MM.1S (cell line): ENCODE data around the gene TARS1.

Experiments used
- EZH2 ChIP-seq: fragments of 300-600 bp; sonication (generic); optimal IDR thresholded peaks from 2 replicates; pipeline ENCODE3; 2017; ENCODE audit warnings: low read depth, mild to moderate bottlenecking, antibody characterized with exemption, low read length, mixed read lengths
- TF ChIP-seq, protein P1 (sequence below): fragments of 300-600 bp; sonication (generic); IDR thresholded peaks from 2 replicates; pipeline ENCODE4 v1.5.1; 2016; ENCODE audit warnings: antibody characterized with exemption, low read length, mixed read lengths

- TF ChIP-seq, protein P1, sequence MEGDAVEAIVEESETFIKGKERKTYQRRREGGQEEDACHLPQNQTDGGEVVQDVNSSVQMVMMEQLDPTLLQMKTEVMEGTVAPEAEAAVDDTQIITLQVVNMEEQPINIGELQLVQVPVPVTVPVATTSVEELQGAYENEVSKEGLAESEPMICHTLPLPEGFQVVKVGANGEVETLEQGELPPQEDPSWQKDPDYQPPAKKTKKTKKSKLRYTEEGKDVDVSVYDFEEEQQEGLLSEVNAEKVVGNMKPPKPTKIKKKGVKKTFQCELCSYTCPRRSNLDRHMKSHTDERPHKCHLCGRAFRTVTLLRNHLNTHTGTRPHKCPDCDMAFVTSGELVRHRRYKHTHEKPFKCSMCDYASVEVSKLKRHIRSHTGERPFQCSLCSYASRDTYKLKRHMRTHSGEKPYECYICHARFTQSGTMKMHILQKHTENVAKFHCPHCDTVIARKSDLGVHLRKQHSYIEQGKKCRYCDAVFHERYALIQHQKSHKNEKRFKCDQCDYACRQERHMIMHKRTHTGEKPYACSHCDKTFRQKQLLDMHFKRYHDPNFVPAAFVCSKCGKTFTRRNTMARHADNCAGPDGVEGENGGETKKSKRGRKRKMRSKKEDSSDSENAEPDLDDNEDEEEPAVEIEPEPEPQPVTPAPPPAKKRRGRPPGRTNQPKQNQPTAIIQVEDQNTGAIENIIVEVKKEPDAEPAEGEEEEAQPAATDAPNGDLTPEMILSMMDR, result no peak
- TF ChIP-seq EZH2, result no peak
Measured at GRCh38 chr5:33479311-33479710, 38.5 kb downstream of the TARS1 start.
